CD4-positive, alpha-beta T cell (primary cell): Measurements from ENCODE around the gene HELZ2. TPM values are rescaled to one million over a fixed set of nuclear protein-coding genes. Genes with fewer than 3 reads are reported as not detected.

ENCODE experiments used
- ATAC-seq: fragments of 200-7000 bp; cut with Tn5 transposase; one replicate; pipeline ENCODE4 v1.10.0; 2022; ENCODE audit warnings: mild to moderate bottlenecking; ENCODE audit not compliant: poor library complexity
- CTCF ChIA-PET: fragments of 350-600 bp; sonication (Branson Sonifier 250); formaldehyde crosslinking; loops from one replicate; lab custom pipeline; 2021; ENCODE audit warnings: antibody characterized with exemption, inconsistent platforms; lab: Charles Lee
- POLR2A ChIA-PET: fragments of 350-600 bp; sonication (Branson Sonifier 250); formaldehyde crosslinking; loops from one replicate; lab custom pipeline; 2021; ENCODE audit warnings: antibody characterized with exemption, inconsistent platforms; lab: Charles Lee
- DNase-seq, 14 experiments: peaks; one replicate each; pipeline ENCODE4 v3.0.0-alpha.2; 2013 to 2020; ENCODE audit warnings: mixed read lengths in 2 of 14
- H3K27ac ChIP-seq, 2 donors: one replicate each; pipeline versions ENCODE4 v1.5.1 to v1.7.0; 2013; ENCODE audit warnings: low read length in 2 of 2, low read depth in 1 of 2, mild to moderate bottlenecking in 1 of 2
- H3K27me3 ChIP-seq, 2 experiments: 1 replicate in 1 of 2; 2 replicates in 1 of 2; pipeline versions ENCODE4 v1.6.1 to v1.7.0; 2013; ENCODE audit warnings: low read length in 2 of 2, control low read depth in 1 of 2, mild to moderate bottlenecking in 1 of 2, moderate library complexity in 1 of 2; ENCODE audit not compliant: insufficient read depth in 2 of 2, control insufficient read depth in 1 of 2
- H3K36me3 ChIP-seq: one replicate; pipeline ENCODE4 v1.6.1; 2013; ENCODE audit warnings: low read length, control low read depth; ENCODE audit not compliant: insufficient read depth
- H3K4me1 ChIP-seq: one replicate; pipeline ENCODE4 v1.6.1; 2013; ENCODE audit warnings: low read length, control low read depth; ENCODE audit not compliant: insufficient read depth
- H3K4me3 ChIP-seq: one replicate; pipeline ENCODE4 v1.5.1; 2013; ENCODE audit warnings: mild to moderate bottlenecking, low read length, moderate library complexity
- H3K9me3 ChIP-seq, 2 experiments: 1 replicate in 1 of 2; 2 replicates in 1 of 2; pipeline versions ENCODE4 v1.6.1 to v1.7.0; 2013; ENCODE audit warnings: low read length in 2 of 2, mild to moderate bottlenecking in 2 of 2, control low read depth in 1 of 2, moderate library complexity in 1 of 2; ENCODE audit not compliant: control insufficient read depth in 1 of 2, insufficient read depth in 1 of 2
- H3K27ac Mint-ChIP-seq: one replicate; pipeline ENCODE4 v1.8.0; 2020; ENCODE audit warnings: mixed read lengths
- H3K27me3 Mint-ChIP-seq: one replicate; pipeline ENCODE4 v1.8.0; 2021; ENCODE audit warnings: mixed read lengths
- H3K36me3 Mint-ChIP-seq: one replicate; pipeline ENCODE4 v1.8.0; 2021; ENCODE audit warnings: low read depth, mixed read lengths
- H3K4me1 Mint-ChIP-seq: one replicate; pipeline ENCODE4 v1.8.0; 2021; ENCODE audit warnings: low read depth, mixed read lengths
- H3K4me3 Mint-ChIP-seq: one replicate; pipeline ENCODE4 v1.8.0; 2020; ENCODE audit warnings: mild to moderate bottlenecking, mixed read lengths
- H3K9me3 Mint-ChIP-seq: one replicate; pipeline ENCODE4 v1.8.0; 2020; ENCODE audit warnings: mixed read lengths
- intact Hi-C, 2 experiments: fragments of 100-400 bp; cut with DNase I in 1 of 2; cut with micrococcal nuclease in 1 of 2; formaldehyde crosslinking; loops; one replicate each; pipeline versions ENCODE4 v1.15.1 to v1.9.0; 2023 to 2025; cut with DNase I, micrococcal nuclease
- total RNA-seq, 174 experiments: library from RNA in 2 of 174; stranded (reverse) in 2 of 174; gene quantifications; one replicate each; pipeline ENCODE4 v1.2.3 and lab custom pipeline; 2021 to 2026
- TF ChIP-seq, protein P1 (sequence below): fragments of 200-600 bp; IDR thresholded peaks from one replicate; pipeline ENCODE4 v1.8.0; 2022; ENCODE audit warnings: antibody characterized with exemption, mild to moderate bottlenecking

The HELZ2 gene
- total RNA-seq, 2 experiments from 2014 or later: 57.7 to 59.6 TPM

DNA sequence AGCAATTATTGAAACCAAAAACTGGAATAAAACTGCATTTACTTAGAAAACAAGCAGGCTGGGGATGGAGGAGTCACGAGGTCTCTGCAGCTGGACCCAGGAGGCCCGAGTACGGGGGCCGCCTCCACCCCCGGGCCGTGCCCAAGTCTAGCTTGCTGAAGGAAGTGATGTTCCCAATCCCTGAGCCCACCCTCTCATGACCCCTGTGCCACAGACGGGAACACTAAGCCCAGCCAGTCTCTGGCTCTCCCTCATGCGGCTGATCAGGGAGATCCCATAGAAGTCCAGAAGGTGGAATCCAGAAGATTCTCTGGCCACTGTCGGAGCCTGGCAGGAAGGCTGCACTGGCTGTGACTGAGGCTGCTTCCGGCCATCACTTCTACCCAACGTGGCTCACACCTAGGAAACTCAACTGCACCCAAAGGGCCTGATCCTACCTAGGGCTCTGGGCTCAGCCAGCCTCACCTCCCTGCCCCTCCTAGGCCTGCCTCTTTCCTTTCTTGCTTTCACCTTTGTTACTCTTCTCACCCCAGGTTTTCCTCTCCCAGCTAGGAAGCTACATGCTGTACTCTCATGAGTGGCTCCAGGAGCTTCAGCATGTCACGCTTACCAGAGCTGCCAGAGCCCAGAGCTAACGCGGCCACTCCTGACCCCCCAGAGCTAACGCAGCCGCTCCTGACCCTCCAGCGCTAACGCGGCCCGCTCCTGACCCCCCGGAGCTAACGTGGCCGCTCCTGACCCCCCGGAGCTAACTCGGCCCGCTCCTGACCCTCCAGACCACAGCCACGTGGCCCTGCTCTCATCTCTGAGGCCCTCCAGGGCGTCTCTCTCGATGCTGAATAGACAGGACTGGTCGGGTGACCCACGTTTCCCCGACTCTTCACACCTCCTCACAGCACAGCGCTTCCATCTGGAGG is 24.7 kb upstream of the HELZ2 start:
- H3K4me3 Mint-ChIP-seq: no peak overlapping the region

GRCh38 chr20:63597651-63598478 is 23.8 kb upstream of the HELZ2 start:
- DNase-seq (no peak), ATAC-seq (no peak)
- Histone ChIP-seq H3K27me3 (no peaks in the 10 kb centered on the region), H3K36me3 (peaks cover 61% of the 10 kb centered on the region), H3K4me3 (no peak overlapping the region), H3K9me3 (peaks cover 0 to 10% of the 10 kb centered on the region in 2 experiments), H3K27ac (no peak overlapping the region), H3K4me1 (peaks cover 16% of the 10 kb centered on the region)
- Mint-ChIP-seq H3K9me3 (no peaks in the 10 kb centered on the region), H3K4me1 (no peaks in the 10 kb centered on the region), H3K36me3 (peaks cover 60% of the 10 kb centered on the region), H3K4me3 (no peak overlapping the region), H3K27me3 (no peaks in the 10 kb centered on the region), H3K27ac (no peak overlapping the region)
- TF ChIP-seq, protein P1, sequence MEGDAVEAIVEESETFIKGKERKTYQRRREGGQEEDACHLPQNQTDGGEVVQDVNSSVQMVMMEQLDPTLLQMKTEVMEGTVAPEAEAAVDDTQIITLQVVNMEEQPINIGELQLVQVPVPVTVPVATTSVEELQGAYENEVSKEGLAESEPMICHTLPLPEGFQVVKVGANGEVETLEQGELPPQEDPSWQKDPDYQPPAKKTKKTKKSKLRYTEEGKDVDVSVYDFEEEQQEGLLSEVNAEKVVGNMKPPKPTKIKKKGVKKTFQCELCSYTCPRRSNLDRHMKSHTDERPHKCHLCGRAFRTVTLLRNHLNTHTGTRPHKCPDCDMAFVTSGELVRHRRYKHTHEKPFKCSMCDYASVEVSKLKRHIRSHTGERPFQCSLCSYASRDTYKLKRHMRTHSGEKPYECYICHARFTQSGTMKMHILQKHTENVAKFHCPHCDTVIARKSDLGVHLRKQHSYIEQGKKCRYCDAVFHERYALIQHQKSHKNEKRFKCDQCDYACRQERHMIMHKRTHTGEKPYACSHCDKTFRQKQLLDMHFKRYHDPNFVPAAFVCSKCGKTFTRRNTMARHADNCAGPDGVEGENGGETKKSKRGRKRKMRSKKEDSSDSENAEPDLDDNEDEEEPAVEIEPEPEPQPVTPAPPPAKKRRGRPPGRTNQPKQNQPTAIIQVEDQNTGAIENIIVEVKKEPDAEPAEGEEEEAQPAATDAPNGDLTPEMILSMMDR: no peak
- ChIA-PET CTCF (no interaction called here), POLR2A (interaction anchor here (1.2 to 1.3 kb wide), 2 partner anchors 30 to 45 kb away, joined by 3 to 5 read pairs; no protein-coding TSS in a partner anchor)
- intact Hi-C loops: no loop called here

More for the DNA sequence above, 24.7 kb upstream of the HELZ2 start:
- DNase-seq: no peak
- Mint-ChIP-seq H3K27ac (no peak overlapping the region), H3K27me3 (no peaks in the 10 kb centered on the region), H3K36me3 (peaks cover 57% of the 10 kb centered on the region), H3K4me1 (no peaks in the 10 kb centered on the region), H3K9me3 (no peaks in the 10 kb centered on the region)
- H3K4me1 ChIP-seq: peaks cover 16% of the 10 kb centered on the region
- ChIA-PET CTCF (no interaction called here), POLR2A (interaction anchor here (0.7 to 1.3 kb wide), 3 partner anchors 11 to 44 kb away, joined by 3 to 5 read pairs (median 3); no protein-coding TSS in a partner anchor)
- H3K36me3 ChIP-seq: peaks cover 58% of the 10 kb centered on the region
- no peak overlapping the region for H3K27ac ChIP-seq
- intact Hi-C loops: no loop called here
- ATAC-seq: no peak
- peaks cover 0 to 10% of the 10 kb centered on the region in 2 experiments for H3K9me3 ChIP-seq
- H3K4me3 ChIP-seq: no peak overlapping the region
- no peaks in the 10 kb centered on the region for H3K27me3 ChIP-seq
- TF ChIP-seq, protein P1: no peak

DNA sequence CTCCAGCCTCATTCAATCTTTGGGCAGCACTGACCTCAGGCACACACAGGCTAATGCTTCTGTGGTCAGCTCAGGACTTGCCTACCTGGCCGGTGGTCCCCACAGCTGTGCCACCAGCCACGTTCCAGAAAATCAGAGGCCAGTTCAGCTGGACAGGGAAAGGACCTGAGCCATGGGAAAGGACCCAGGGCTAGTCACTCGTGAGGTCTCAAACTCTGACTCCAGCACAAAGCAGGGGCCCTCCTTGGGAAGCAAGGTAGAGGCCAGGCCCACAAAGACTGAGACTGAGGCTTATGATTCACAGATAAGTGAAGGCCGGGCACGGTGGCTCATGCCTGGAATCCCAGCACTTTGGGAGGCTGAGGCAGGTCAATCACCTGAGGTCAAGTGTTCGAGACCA is 22.4 kb upstream of the HELZ2 start:
- DNase-seq (no peak), ATAC-seq (no peak)
- H3K27me3 ChIP-seq: no peaks in the 10 kb centered on the region
- intact Hi-C loops: no loop called here
- no peak overlapping the region for H3K4me3 Mint-ChIP-seq
- peaks cover 69% of the 10 kb centered on the region for H3K36me3 Mint-ChIP-seq
- no peak overlapping the region for H3K4me3 ChIP-seq
- H3K27ac Mint-ChIP-seq: no peak overlapping the region
- no peaks in the 10 kb centered on the region for H3K4me1 Mint-ChIP-seq
- no peaks in the 10 kb centered on the region for H3K27me3 Mint-ChIP-seq
- H3K4me1 ChIP-seq: peaks cover 3% of the 10 kb centered on the region
- H3K27ac ChIP-seq: no peak overlapping the region
- CTCF ChIA-PET: no interaction called here
- TF ChIP-seq, protein P1: no peak
- H3K9me3 ChIP-seq: peaks cover 0 to 1% of the 10 kb centered on the region in 2 experiments
- H3K36me3 ChIP-seq: peaks cover 66% of the 10 kb centered on the region
- no peaks in the 10 kb centered on the region for H3K9me3 Mint-ChIP-seq
- POLR2A ChIA-PET: interaction anchor here (0.7 kb wide), 1 partner anchor 45 kb away, joined by 3 read pairs; no protein-coding TSS in a partner anchor
